ENCODE measurements around the gene MMP13.

GRCh38 chr11:102983486-102983885, 28.0 kb upstream of the MMP13 start:
- TF ChIP-seq CTCF (IDR thresholded peaks at IDR 0.05): no peak
- no peak for TF ChIP-seq POLR2AphosphoS5 (IDR thresholded peaks at IDR 0.05)

All from esophagus muscularis mucosa (tissue), 3 donors.